T-helper 1 cell treated with Interleukin-12 subunit alpha and Interleukin-12 subunit beta and Interleukin-4 antibody, amounts not matched to agents 30 μg/mL and 1 μg/mL, for 36 hours (primary cell): Measurements from ENCODE around the gene GNB1.
"Not testable (repeated sequence)": the region's sequence is repeated elsewhere in the genome, so short reads cannot be mapped to it uniquely, and the experiment has no call there.

Experiments
- H3K27ac Mint-ChIP-seq: one replicate; pipeline ENCODE4 v1.8.0; 2021; ENCODE audit warnings: mild to moderate bottlenecking, mixed read lengths
- H3K27me3 Mint-ChIP-seq: one replicate; pipeline ENCODE4 v1.8.0; 2021; ENCODE audit warnings: low read depth, mixed read lengths
- H3K36me3 Mint-ChIP-seq: one replicate; pipeline ENCODE4 v1.8.0; 2021; ENCODE audit warnings: low read depth, mixed read lengths
- H3K4me1 Mint-ChIP-seq: one replicate; pipeline ENCODE4 v1.8.0; 2021; ENCODE audit warnings: low read depth, mixed read lengths
- H3K4me3 Mint-ChIP-seq: one replicate; pipeline ENCODE4 v1.8.0; 2021; ENCODE audit warnings: mild to moderate bottlenecking, moderate library complexity, mixed read lengths
- H3K9me3 Mint-ChIP-seq: one replicate; pipeline ENCODE4 v1.8.0; 2021; ENCODE audit warnings: mixed read lengths

The GNB1 gene

DNA sequence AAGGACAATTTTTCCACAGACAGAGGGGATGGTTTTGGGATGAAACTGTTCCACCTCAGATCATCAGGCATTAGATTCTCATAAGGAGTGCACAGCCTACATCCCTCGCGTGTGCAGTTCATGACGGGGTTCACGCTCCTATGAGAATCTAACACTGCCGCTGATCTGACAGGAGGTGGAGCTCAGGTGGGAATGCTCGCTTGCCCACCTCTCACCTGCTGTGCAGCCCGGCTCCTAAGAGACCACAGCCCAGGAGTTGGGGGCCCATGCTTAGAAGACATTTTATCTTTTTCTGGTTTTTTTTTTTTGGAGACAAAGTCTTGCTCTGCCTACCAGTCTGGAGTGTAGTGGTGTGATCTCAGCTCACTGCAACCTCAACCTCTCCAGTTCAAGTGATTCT, 16.0 kb downstream of the GNB1 start:
- Mint-ChIP-seq H3K27me3 (no peaks in the 10 kb centered on the region), H3K4me1 (peaks cover 45% of the 10 kb centered on the region), H3K9me3 (no peaks in the 10 kb centered on the region), H3K4me3 (no peak overlapping the region), H3K36me3 (peaks cover 34% of the 10 kb centered on the region), H3K27ac (no peak overlapping the region)

DNA sequence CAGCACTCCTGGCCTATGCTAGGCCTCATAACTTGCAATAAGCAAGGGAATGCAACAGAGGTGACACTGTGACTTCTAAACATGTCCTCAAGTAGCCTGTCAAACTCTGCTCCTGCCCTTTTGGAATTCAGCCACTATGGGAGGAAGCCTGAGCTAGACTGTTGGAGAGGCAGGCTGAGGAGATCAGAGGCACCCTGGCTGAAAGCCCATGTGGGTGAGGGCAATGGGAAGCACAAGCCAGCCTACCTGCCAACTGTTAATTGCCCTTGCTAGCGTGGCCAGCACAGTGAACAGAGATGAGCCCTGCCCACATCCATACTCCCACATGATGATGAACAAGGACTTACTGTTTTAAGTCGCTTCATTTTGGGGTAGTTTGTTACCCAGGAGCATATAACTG, 17.7 kb downstream of the GNB1 start:
- Mint-ChIP-seq H3K4me3 (no peak overlapping the region), H3K9me3 (no peaks in the 10 kb centered on the region), H3K4me1 (peaks cover 40% of the 10 kb centered on the region), H3K27ac (no peak overlapping the region), H3K27me3 (no peaks in the 10 kb centered on the region), H3K36me3 (peaks cover 27% of the 10 kb centered on the region)

DNA sequence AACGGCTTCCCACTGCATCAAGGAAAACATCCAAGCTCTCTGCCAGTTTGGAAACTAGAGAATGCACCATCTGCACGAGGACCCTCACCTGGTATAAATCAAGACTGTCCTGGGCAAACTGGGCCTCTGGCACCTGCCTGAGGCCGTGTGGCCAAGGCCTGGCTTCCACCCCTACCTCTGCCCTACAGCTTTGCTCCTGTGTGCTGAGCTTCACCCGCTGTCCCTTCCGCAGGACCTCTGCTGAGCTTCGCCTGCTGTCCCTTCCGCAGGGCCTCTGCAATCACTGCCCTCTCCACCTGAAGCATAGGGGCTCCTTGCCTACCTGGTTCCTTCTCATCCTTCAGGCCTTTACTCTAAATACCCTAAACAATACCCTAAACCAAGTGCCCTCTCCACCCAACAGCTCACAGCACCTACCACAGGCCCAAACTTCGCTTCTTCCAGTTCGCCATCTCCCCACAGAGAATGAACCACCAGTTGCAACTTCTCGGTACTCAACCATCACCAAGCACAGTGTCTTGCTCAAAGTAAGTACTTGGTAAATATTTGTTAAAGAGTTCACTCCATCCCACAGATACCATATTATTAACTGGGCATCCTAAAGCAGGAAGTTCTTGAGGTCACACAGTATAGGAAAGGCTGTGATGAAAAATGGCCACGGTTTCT, 18.4 kb downstream of the GNB1 start:
- Mint-ChIP-seq H3K4me3 (no peak overlapping the region), H3K27me3 (no peaks in the 10 kb centered on the region), H3K9me3 (no peaks in the 10 kb centered on the region), H3K36me3 (peaks cover 27% of the 10 kb centered on the region), H3K27ac (peak overlapping the region; percentile 11), H3K4me1 (peaks cover 39% of the 10 kb centered on the region)

DNA sequence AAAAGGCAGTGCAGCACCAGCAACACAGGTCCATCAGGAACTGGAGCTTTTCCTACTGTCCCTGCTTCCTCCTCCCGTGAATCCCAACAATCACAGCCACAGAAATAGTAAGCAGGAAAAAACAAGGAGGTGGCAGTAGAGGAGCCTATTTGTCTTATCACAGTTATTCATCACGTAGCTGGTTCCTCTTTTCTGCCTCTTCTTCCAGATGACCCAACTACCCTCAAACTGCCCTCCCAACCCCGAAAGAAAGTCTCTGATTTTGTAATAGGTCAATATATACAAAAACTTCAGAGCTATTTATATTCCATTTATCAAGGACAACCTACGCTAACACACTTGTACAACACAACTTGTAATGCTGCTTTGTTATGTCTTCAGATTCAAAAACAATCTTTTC, 21.4 kb downstream of the GNB1 start:
- Mint-ChIP-seq H3K9me3 (no peaks in the 10 kb centered on the region), H3K4me1 (peaks cover 32% of the 10 kb centered on the region), H3K27ac (peak overlapping the region; percentile 55), H3K4me3 (no peak overlapping the region), H3K36me3 (peaks cover 19% of the 10 kb centered on the region), H3K27me3 (no peaks in the 10 kb centered on the region)

DNA sequence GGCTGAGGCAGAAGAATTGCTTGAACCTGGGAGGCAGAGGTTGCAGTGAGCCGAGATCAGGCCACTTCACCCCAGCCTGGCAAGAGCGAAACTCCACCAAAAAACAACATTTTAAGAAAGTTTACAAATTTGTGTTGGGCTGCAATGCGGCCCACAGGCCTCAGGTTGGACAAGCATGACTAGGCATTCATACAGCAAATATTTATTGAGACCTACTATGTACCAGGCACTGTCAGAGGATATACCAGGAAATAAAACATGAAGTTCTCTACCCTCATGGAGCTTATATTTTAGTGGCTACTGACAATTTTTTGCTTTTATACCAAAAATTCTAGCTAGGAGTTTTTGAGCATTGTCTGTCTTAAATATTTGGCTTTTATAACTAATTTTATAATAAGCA, 23.7 kb downstream of the GNB1 start:
- Mint-ChIP-seq H3K36me3 (peaks cover 12% of the 10 kb centered on the region), H3K27me3 (no peaks in the 10 kb centered on the region), H3K27ac (no peak overlapping the region), H3K4me3 (no peak overlapping the region), H3K9me3 (no peaks in the 10 kb centered on the region), H3K4me1 (peaks cover 33% of the 10 kb centered on the region)

DNA sequence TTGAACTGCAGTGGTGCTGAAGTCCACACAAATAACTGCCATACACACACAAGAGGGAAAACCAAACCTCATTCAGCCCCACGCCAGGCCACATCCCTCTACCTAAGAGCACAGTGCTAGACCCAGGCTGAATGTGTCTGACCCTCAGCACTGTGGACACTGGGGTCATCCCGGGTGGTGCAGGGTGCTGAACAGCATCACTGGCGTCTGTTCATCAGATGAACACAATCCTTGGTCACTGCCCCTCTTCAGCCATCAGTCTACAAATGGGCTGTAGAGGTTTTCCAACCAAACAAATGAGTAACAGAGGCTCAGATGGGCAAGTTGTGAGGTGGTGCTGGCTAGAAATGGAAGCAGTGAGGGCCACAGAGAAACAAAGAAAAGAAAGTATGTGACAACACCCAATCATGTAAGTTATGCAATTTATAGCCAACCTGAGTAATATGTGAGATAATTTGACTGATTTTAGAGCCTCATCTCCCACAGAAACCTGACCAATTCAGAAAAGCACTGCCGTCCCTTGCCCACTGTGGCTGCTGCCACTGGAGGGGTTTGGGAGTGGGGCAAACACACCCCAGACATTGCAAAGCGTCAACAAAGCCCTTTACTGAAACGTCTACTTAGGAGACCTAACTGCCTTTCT, 27.9 kb downstream of the GNB1 start:
- peaks cover 29% of the 10 kb centered on the region for H3K4me1 Mint-ChIP-seq
- H3K27ac Mint-ChIP-seq, result no peak overlapping the region

DNA sequence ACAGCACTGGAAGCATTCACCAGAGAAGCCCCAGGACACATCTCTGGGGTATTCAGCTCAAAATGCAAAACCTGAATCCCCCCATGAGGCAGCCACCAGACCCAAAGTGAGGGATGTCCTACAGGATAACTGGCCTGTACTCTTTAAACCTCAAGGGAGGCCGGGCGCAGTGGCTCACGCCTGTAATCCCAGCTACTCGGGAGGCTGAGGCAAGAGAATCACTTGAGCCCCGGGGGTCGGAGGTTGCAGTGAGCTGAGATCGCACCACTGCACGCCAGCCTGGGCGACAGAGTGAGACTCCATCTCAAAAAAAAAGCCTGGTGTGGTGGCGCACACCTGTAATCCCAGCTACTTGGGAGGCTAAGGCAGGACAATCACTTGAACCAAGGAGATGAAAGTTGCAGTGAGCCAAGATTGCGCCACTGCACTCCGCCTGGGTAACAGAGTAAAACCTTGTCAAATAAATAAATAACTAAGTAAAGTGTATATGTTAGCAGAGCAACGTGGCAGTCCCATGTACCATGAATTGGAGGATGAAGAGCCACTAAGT, 29.1 kb downstream of the GNB1 start:
- not testable (repeated sequence) for H3K4me3 Mint-ChIP-seq, H3K36me3 Mint-ChIP-seq, H3K27ac Mint-ChIP-seq, H3K27me3 Mint-ChIP-seq, H3K9me3 Mint-ChIP-seq
- peaks cover 29% of the 10 kb centered on the region for H3K4me1 Mint-ChIP-seq

More for the DNA sequence above, 27.9 kb downstream of the GNB1 start:
- Mint-ChIP-seq H3K9me3 (no peaks in the 10 kb centered on the region), H3K27me3 (no peaks in the 10 kb centered on the region), H3K36me3 (peaks cover 5% of the 10 kb centered on the region), H3K4me3 (no peak overlapping the region)

DNA sequence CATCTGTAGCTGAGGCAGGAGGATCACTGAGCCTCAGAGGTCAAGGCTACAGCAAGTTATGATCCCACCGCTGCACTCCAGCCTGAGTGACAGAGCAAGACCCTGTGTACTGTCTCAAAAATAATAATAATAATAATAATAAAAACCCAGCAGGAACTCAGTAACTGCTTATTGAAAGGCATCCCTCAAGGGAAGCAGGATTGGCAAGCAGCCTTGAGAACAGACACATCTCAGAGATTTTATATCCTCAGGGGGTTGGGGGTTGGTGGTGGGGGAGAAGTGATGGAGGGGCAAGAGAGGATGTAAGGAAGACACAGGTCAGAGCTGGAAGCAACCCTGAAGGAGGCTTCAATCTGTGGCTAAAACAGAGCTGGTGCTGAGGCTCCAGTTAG, 29.6 kb downstream of the GNB1 start:
- no peak overlapping the region for H3K27ac Mint-ChIP-seq
- no peaks in the 10 kb centered on the region for H3K9me3 Mint-ChIP-seq
- H3K4me1 Mint-ChIP-seq, result peaks cover 28% of the 10 kb centered on the region
- no peaks in the 10 kb centered on the region for H3K27me3 Mint-ChIP-seq
- H3K36me3 Mint-ChIP-seq, result peaks cover 4% of the 10 kb centered on the region
- H3K4me3 Mint-ChIP-seq, result no peak overlapping the region

DNA sequence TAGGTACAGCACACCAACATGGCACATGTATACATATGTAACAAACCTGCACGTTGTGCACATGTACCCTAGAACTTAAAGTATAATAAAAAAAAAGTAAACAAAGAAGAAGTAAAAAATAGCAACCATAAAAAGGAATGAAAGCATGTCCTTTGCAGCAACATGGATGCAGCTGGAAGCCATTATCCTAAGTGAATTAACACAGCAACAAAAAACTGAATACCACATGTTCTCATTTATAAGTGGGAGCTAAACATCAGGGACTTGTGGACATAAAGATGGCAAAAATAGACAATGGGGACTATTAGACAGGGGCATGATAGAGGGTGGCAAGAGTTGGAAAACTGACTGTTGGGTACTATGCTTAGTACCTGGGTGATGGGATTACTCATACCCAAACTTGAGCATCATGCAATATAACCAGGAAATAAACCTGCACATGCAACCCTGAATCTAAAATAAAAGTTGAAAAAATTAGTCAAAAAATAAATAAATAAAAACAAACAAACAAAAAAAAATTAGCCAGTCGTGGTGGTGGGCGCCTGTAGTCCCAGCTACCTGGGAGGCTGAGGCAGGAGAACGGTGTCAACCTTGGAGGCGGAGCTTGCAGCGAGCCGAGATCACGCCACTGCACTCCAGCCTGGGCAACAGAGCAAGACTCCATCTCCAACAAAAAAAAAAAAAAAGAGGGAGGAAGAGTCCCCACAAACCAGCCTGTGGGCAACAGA, 30.8 kb downstream of the GNB1 start:
- H3K27ac Mint-ChIP-seq, H3K4me3 Mint-ChIP-seq, H3K9me3 Mint-ChIP-seq, H3K36me3 Mint-ChIP-seq, H3K27me3 Mint-ChIP-seq: not testable (repeated sequence)
- H3K4me1 Mint-ChIP-seq, result peaks cover 26% of the 10 kb centered on the region

DNA sequence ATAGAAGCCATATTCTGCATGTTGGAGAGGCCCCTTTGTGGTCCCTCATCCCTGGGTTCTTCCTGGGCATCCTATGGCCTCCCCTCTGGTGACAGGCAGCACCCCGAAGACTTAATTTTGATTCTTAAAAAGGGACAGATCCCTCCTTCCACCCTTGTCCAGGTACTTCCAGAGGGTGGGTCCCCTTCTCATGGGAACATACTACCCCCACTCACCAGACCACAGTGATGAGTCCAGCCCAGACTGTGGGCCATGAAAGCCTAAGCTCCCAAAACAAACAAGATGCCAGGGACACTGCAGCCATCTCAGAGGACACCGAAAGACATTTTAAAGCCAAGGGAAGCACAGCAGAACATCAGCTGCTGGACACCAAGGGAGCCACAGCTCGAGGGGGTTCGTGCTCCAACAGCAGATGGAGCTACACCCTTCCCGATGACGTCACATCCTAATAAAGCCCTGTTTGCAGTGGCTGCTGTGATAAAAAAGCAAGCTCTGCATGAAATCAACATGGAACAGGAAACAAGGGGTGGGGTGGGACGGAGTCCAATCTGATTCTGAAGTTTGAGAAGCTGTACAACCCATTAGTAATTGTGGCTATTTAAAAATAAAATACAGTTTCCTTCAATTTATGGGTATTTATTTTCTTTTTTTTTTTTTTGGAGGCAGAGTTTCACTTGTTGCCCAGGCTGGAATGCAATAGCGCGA, 32.4 kb downstream of the GNB1 start:
- Mint-ChIP-seq H3K36me3 (peaks cover 2% of the 10 kb centered on the region), H3K4me3 (no peak overlapping the region), H3K9me3 (no peaks in the 10 kb centered on the region), H3K4me1 (peaks cover 31% of the 10 kb centered on the region), H3K27ac (peak overlapping the region; percentile 9), H3K27me3 (no peaks in the 10 kb centered on the region)

DNA sequence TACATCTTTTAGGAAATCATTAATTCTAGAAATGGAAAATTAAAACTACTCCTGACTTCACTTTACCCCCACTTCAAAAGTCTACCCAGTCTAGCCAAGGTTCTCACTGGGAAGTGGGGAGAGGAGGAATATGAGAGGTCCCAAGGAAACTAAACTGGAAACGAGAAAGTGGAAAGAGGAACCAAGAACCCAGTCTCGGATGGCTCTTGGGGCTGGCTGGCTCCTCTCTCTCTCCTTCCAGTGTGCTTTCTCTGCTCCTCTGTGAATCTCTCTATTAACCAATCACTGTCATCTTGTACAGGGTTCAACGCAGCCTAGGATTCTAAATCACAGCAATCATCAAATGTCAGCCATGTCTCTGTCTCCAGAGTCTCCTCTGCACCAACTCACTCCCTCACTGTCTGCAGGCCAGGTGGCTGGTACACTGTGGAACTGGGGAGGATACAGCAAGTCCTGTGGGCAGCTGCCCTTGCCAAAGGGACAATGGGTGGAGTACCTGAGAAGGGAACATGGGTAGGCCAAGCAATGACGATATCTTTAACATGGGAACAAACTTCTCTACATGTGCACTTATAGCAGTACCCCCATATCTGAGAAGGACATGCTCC, 33.7 kb downstream of the GNB1 start:
- Mint-ChIP-seq H3K36me3 (peaks cover 4% of the 10 kb centered on the region), H3K4me1 (peaks cover 34% of the 10 kb centered on the region), H3K27ac (no peak overlapping the region)

DNA sequence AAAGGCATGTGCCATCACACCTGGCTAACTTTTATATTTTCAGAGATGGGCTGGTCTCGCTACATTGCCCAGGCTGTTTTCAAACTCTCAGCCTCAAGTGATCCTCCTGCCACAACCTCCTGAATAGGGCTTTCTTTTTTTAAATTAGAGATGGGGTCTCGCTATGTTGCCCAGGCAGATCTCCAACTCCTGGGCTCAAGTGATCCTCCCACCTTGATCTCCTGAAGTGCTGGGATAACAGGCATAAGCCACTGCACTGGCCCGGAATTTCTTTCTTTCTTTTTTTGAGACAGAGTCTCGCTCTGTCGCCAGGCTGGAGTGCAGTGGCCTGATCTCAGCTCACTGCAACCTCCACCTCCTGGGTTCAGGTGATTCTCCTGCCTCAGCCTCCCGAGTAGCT, 34.7 kb downstream of the GNB1 start:
- H3K27ac Mint-ChIP-seq, H3K9me3 Mint-ChIP-seq: not testable (repeated sequence)

More for the DNA sequence above, 33.7 kb downstream of the GNB1 start:
- Mint-ChIP-seq H3K27me3 (no peaks in the 10 kb centered on the region), H3K9me3 (no peaks in the 10 kb centered on the region), H3K4me3 (no peak overlapping the region)

DNA sequence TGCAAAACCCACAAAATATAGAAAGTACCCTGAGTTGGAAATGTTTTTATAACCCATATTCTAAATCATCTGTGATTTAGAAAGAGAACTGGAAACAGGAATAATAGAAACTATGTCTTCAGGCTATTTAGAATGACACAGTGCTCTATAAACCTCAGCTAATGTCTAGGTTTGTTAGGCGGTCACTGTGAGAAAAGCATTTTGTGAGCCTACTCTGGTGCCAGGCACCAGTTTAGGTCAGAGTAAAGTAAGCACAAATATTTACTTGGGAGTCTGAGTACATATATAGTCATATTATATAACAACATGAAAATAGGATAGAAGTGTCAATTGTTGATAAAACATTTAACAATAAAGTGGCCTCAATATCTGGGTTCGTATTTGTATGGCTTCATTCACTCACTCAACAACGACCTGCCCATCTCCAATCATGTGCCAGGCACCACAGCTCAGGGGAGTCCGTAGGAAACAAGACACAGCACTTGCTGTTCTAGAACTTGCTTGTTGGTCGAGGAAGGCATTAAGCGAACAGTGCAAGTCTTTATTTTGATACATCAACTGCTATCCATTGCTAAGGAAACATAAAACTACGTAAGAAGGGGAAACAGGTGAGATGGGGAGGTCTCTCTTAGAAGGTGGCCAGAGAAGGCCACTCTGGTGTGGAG, 37.2 kb downstream of the GNB1 start:
- no peaks in the 10 kb centered on the region for H3K27me3 Mint-ChIP-seq
- no peak overlapping the region for H3K27ac Mint-ChIP-seq
- no peaks in the 10 kb centered on the region for H3K9me3 Mint-ChIP-seq
- peaks cover 6% of the 10 kb centered on the region for H3K36me3 Mint-ChIP-seq
- peaks cover 29% of the 10 kb centered on the region for H3K4me1 Mint-ChIP-seq
- H3K4me3 Mint-ChIP-seq, result no peak overlapping the region

More for the DNA sequence above, 34.7 kb downstream of the GNB1 start:
- H3K36me3 Mint-ChIP-seq, H3K4me3 Mint-ChIP-seq, H3K27me3 Mint-ChIP-seq: not testable (repeated sequence)
- peaks cover 34% of the 10 kb centered on the region for H3K4me1 Mint-ChIP-seq
